Stimulated activated effector memory CD8-positive, alpha-beta T cell treated with anti-CD3 and anti-CD28 coated beads, Interleukin-12 subunit alpha, Interleukin-12 subunit beta, amount 100 ng/mL, for 72 hours (primary cell): ENCODE measurements around the gene CYP39A1.

Experiments used
- ATAC-seq: fragments of 150-1000 bp; cut with Tn5 transposase; 2 replicates; pipeline ENCODE4 v1.10.0; 2021
- DNase-seq, 2 donors: peaks; one replicate each; pipeline ENCODE4 v3.0.0; 2021 to 2022; ENCODE audit warnings: low spot score in 2 of 2
- H3K27ac Mint-ChIP-seq: one replicate; pipeline ENCODE4 v1.8.0; 2022; ENCODE audit warnings: mild to moderate bottlenecking, mixed read lengths
- H3K36me3 Mint-ChIP-seq: one replicate; pipeline ENCODE4 v1.8.0; 2022; ENCODE audit warnings: mild to moderate bottlenecking, mixed read lengths
- H3K4me1 Mint-ChIP-seq: one replicate; pipeline ENCODE4 v1.8.0; 2022; ENCODE audit warnings: mixed read lengths
- H3K4me3 Mint-ChIP-seq: one replicate; pipeline ENCODE4 v1.8.0; 2022; ENCODE audit warnings: mild to moderate bottlenecking, mixed read lengths
- H3K9me3 Mint-ChIP-seq: one replicate; pipeline ENCODE4 v1.8.0; 2022; ENCODE audit warnings: mixed read lengths

The CYP39A1 gene

GRCh38 chr6:46521464-46521971, 131.1 kb downstream of the CYP39A1 start:
- H3K4me3 Mint-ChIP-seq, result no peak overlapping the region
- no peak for ATAC-seq
- no peak for DNase-seq
- H3K4me1 Mint-ChIP-seq, result no peaks in the 10 kb centered on the region
- no peak overlapping the region for H3K27ac Mint-ChIP-seq
- no peaks in the 10 kb centered on the region for H3K9me3 Mint-ChIP-seq
- H3K36me3 Mint-ChIP-seq, result no peaks in the 10 kb centered on the region

- ATAC-seq (no peak), DNase-seq (no peak)
- no peaks in the 10 kb centered on the region for H3K9me3 Mint-ChIP-seq
- H3K4me1 Mint-ChIP-seq, result no peaks in the 10 kb centered on the region
- H3K4me3 Mint-ChIP-seq, result no peak overlapping the region
- no peaks in the 10 kb centered on the region for H3K36me3 Mint-ChIP-seq
- H3K27ac Mint-ChIP-seq, result no peak overlapping the region
Observed at GRCh38 chr6:46517202-46517601, 135.4 kb downstream of the CYP39A1 start.

GRCh38 chr6:46513533-46513932, 139.1 kb downstream of the CYP39A1 start:
- Mint-ChIP-seq H3K4me3 (no peak overlapping the region), H3K9me3 (no peaks in the 10 kb centered on the region), H3K27ac (no peak overlapping the region), H3K36me3 (no peaks in the 10 kb centered on the region), H3K4me1 (no peaks in the 10 kb centered on the region)
- DNase-seq (no peak), ATAC-seq (no peak)

DNA sequence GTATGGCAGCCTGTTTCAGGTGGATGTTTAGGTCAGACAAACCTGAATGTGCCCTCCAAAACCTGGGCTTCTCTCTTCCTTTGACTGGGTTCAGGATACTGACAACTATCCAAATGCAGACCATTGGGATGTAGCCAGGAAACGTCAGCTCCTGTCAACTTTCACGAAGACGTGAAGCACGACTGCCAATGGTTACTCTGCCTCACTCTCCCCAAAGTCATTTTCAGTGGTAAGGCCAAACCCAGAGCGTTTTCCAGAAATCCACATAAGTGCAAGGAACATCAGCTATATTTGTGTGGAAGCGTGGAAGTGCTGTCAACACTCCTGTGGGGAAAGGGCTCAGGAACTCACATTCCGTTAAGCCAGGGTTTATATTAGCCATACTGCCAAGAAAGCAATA, 141.3 kb downstream of the CYP39A1 start:
- Mint-ChIP-seq H3K4me3 (no peak overlapping the region), H3K27ac (no peak overlapping the region), H3K9me3 (no peaks in the 10 kb centered on the region), H3K36me3 (no peaks in the 10 kb centered on the region), H3K4me1 (no peaks in the 10 kb centered on the region)
- DNase-seq (no peak), ATAC-seq (no peak)

DNA sequence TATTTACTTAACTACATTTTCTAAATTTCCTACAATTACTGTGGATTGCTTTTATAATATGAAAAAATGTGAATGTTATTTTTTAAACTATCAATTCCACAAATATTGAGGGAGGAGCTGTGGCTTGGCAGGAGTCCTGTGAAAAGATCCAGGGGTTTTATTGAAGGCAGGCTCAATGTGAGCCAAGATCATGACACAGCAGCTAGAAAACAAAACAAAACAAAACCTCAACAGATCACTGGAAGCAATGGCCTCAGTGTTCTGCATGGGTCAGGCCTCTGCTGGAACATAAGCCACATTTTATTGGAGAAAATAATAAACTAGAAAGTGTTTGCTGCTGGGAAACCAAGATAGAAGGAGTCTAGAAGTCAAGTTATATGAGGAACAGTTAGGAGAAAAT, 142.0 kb downstream of the CYP39A1 start:
- Mint-ChIP-seq H3K36me3 (no peaks in the 10 kb centered on the region), H3K4me3 (no peak overlapping the region), H3K9me3 (no peaks in the 10 kb centered on the region), H3K27ac (no peak overlapping the region), H3K4me1 (no peaks in the 10 kb centered on the region)
- no peak for ATAC-seq
- DNase-seq, result no peak

DNA sequence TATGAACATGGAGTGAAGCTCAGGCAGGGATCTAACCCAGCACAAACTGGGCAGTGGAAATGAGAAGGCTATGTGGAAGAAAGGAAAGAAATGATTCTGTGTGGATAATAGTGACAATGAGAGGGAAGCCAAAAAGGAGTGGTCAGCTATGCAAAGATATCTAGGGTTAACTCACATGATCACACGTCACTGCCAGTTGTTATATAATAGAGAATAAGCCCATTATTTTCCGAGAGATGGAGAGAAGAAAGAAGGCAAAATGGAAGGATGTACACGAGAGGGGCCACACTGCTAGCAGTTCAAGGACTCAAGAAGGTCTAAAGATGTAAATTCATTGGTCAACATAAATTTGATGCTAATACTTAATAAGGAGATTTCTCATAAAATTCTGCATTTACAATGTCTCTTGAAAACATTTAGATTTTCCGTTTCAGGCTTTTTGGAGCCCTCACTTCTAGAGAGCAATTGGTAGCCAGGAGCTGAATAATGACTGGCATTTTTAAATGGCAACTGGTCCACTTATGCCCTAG, 142.6 kb downstream of the CYP39A1 start:
- Mint-ChIP-seq H3K36me3 (no peaks in the 10 kb centered on the region), H3K27ac (no peak overlapping the region), H3K4me3 (no peak overlapping the region), H3K4me1 (no peaks in the 10 kb centered on the region), H3K9me3 (no peaks in the 10 kb centered on the region)
- DNase-seq (no peak), ATAC-seq (no peak)

DNA sequence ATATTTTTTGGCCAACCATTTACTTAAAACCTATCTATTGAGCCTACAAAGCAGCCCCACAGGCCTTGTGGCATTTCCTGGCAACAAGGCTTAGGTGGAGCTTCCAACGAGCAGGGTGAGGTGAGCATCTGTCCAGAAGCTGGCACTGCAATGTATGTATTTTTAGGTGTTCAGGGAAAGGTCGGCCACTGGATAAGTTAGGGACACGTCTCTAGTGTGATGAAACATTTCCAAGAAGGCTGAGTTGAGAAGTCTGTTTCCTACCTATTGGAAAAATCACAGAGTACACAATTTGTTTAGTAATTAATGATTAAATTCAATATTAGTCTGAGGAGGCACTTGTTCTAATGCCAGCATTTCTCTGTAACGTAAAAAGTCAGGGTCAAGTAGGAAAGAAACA, 143.6 kb downstream of the CYP39A1 start:
- Mint-ChIP-seq H3K36me3 (no peaks in the 10 kb centered on the region), H3K27ac (no peak overlapping the region), H3K9me3 (no peaks in the 10 kb centered on the region), H3K4me1 (no peaks in the 10 kb centered on the region), H3K4me3 (no peak overlapping the region)
- ATAC-seq (no peak), DNase-seq (no peak)

GRCh38 chr6:46507426-46507825, 145.2 kb downstream of the CYP39A1 start:
- Mint-ChIP-seq H3K27ac (no peak overlapping the region), H3K9me3 (no peaks in the 10 kb centered on the region), H3K36me3 (no peaks in the 10 kb centered on the region), H3K4me3 (no peak overlapping the region), H3K4me1 (no peaks in the 10 kb centered on the region)
- DNase-seq (no peak), ATAC-seq (no peak)

DNA sequence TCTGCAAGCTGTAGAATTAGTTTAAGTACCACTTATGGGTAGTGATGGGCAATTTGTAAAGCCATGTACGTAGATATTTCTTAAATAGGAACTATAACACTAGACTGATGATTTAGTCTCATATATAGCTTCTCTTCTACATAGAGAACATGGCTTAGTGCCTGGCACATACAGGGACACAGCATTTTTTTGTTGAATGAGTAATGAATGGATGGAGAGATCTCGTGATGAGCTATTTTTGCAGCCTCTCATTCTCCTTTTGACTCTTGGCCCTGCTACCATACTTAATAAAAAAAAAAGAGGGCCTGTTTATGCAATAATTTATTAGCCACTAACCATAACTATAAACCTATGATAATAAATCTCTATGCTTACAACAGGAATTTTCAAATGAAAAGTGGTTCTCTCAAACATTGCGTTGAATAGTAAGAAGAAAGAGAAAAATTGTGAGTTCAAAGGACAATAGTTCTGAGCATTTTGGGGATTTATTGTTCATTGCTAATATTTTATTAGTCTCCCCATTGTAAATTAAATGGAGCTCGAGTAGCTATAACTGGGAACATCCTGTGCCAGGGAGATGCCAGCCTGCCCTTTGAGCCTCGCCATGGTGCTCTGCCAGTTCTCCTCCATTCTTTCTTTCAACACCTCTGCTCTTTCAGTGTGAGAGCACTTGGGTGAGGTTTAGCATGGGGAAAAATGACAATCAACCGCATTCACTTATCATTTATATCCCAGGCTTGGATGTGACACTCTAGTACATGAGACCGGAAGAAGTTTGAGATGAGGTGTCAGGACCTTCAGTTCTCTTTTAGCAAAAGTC, 146.7 kb downstream of the CYP39A1 start:
- Mint-ChIP-seq H3K4me3 (no peak overlapping the region), H3K9me3 (no peaks in the 10 kb centered on the region), H3K4me1 (no peaks in the 10 kb centered on the region), H3K36me3 (no peaks in the 10 kb centered on the region), H3K27ac (no peak overlapping the region)
- ATAC-seq (no peak), DNase-seq (no peak)

GRCh38 chr6:46504242-46504641, 148.4 kb downstream of the CYP39A1 start:
- Mint-ChIP-seq H3K36me3 (no peaks in the 10 kb centered on the region), H3K27ac (no peak overlapping the region), H3K4me1 (no peaks in the 10 kb centered on the region), H3K9me3 (no peaks in the 10 kb centered on the region), H3K4me3 (no peak overlapping the region)
- ATAC-seq, result no peak
- no peak for DNase-seq

DNA sequence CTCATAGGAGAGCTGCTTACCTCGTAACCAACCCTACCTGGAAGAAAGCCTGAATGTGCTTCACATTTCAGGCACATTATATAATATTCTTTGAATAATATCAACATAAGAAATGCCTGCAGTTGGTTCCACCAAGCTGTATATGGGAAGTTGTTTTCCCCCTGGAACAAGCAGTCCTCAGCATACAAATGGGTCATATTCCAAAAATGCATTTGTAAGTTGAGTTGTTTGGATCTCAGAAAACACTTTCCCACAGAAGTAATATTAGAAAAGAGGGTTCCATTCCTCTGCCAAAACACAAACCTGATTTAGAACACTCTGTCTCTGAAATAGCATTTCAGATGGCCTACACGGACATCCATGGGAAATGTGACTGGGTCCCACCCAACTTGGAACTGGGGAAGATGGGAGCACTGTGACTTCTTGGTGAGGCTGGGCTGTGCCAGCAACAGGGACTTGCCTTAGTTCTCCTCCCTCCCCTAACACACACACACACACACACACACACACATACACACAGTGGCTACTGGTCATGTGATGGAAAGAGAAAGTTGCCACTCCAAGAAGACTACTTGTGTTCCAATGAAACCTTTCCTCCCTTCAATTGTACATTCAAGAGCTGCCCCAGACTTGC, 150.0 kb downstream of the CYP39A1 start:
- no peak for ATAC-seq
- Mint-ChIP-seq H3K36me3 (no peaks in the 10 kb centered on the region), H3K4me1 (no peaks in the 10 kb centered on the region), H3K27ac (no peak overlapping the region), H3K4me3 (no peak overlapping the region), H3K9me3 (no peaks in the 10 kb centered on the region)
- no peak for DNase-seq

DNA sequence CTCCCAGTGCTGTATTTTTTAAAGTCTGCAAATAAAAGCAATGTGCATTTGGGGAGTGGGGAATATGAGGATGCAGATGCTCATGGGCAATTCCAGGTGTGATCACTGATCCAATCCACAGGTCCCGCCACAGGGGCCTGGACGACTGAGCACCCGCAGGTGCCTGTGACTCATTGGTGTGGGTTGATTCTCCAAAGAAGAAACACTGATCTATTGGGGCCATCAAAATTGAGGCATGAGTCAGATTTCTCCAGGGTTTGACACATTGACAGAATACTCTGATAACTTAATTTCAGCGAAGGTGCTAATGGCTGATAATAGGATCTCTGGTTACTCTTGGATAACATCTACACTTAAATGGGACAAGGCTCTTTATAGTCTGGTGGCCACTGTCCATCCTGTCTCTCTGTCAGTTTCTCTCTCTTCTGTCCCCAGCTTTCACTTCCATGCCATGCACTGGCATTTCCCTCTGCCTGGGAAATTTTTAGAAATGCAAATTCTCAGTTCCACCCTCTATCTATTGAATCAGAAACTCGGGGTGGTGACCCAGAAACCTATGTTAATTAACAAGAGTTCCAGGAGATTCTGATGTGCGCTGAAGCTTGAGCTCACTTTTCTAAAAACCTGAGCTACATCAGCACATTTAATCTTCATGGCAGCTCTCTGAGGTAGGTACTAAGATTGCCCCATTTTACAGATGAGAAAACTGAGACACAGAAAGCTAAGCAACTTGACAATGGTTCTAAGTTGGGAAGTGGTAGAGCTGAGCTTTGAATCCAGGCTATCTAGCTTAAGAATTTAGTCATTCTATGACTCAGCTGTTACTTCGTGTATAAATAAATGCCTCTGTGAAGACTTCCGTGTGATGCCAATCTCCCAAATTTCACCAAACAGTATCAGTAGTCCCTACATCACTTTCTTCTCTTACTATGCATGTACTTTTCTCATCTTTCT, 151.2 kb downstream of the CYP39A1 start:
- H3K9me3 Mint-ChIP-seq, result no peaks in the 10 kb centered on the region
- H3K27ac Mint-ChIP-seq, result no peak overlapping the region
- no peaks in the 10 kb centered on the region for H3K36me3 Mint-ChIP-seq
- H3K4me1 Mint-ChIP-seq, result no peaks in the 10 kb centered on the region
- DNase-seq (no peak), ATAC-seq (no peak)
- no peak overlapping the region for H3K4me3 Mint-ChIP-seq

- DNase-seq (no peak), ATAC-seq (no peak)
- no peak overlapping the region for H3K4me3 Mint-ChIP-seq
- H3K9me3 Mint-ChIP-seq, result no peaks in the 10 kb centered on the region
- no peaks in the 10 kb centered on the region for H3K36me3 Mint-ChIP-seq
- no peak overlapping the region for H3K27ac Mint-ChIP-seq
- no peaks in the 10 kb centered on the region for H3K4me1 Mint-ChIP-seq
Observed at GRCh38 chr6:46500382-46500781, 152.2 kb downstream of the CYP39A1 start.
